K562 (cell line): Measurements from ENCODE around the gene IL6R.

Experiments used
- HDAC8 ChIP-seq: fragments of 450-650 bp; IDR thresholded peaks from 2 replicates; pipeline ENCODE4 v1.6.1; 2016; ENCODE audit warnings: mild to moderate bottlenecking, missing genetic modification characterization, moderate library complexity, missing compliant biosample characterization
- MAZ ChIP-seq, 2 experiments: fragments of 450-650 bp in 1 of 2; sonication (generic) in 1 of 2; formaldehyde crosslinking; IDR thresholded peaks in 1 of 2; conservative IDR thresholded peaks in 1 of 2; 2 replicates each; pipeline versions ENCODE4 v1.4.0 to v1.5.0; 2020; ENCODE audit warnings: mild to moderate bottlenecking in 1 of 2, missing genetic modification reagents in 1 of 2
- RAD21 ChIP-seq, 2 experiments: fragments of 250-450 bp in 1 of 2; fragments of 450-650 bp in 1 of 2; sonication (Bioruptor Pico) in 1 of 2; formaldehyde crosslinking in 1 of 2; IDR thresholded peaks in 1 of 2; conservative IDR thresholded peaks in 1 of 2; 2 replicates each; pipeline versions ENCODE4 v1.4.0 to v1.8.0; 2020 to 2022; ENCODE audit warnings: mild to moderate bottlenecking in 2 of 2, moderate library complexity in 1 of 2

GRCh38 chr1:154360288-154360687, 44.9 kb upstream of the IL6R start:
- TF ChIP-seq HDAC8 (tag) (no peak), MAZ (CRISPR knock-in tag; conservative IDR thresholded peaks at IDR 0.05 in 1 of 2, IDR thresholded peaks at IDR 0.05 in 1 of 2) (no peak), RAD21 (CRISPR knock-in tag; conservative IDR thresholded peaks at IDR 0.05 in 1 of 2, IDR thresholded peaks at IDR 0.05 in 1 of 2) (no peak)
